ENCODE data around the gene SCIN. TPM values are rescaled to one million over a fixed set of nuclear protein-coding genes. Genes with fewer than 3 reads are reported as not detected.

Gene SCIN
- total and polyA plus RNA-seq, 2 of the 8 experiments (the other 6 are each of a cell fraction or from before 2014, with no cell fraction given), result 0.47 to 1.9 TPM

- TF ChIP-seq, protein P1, sequence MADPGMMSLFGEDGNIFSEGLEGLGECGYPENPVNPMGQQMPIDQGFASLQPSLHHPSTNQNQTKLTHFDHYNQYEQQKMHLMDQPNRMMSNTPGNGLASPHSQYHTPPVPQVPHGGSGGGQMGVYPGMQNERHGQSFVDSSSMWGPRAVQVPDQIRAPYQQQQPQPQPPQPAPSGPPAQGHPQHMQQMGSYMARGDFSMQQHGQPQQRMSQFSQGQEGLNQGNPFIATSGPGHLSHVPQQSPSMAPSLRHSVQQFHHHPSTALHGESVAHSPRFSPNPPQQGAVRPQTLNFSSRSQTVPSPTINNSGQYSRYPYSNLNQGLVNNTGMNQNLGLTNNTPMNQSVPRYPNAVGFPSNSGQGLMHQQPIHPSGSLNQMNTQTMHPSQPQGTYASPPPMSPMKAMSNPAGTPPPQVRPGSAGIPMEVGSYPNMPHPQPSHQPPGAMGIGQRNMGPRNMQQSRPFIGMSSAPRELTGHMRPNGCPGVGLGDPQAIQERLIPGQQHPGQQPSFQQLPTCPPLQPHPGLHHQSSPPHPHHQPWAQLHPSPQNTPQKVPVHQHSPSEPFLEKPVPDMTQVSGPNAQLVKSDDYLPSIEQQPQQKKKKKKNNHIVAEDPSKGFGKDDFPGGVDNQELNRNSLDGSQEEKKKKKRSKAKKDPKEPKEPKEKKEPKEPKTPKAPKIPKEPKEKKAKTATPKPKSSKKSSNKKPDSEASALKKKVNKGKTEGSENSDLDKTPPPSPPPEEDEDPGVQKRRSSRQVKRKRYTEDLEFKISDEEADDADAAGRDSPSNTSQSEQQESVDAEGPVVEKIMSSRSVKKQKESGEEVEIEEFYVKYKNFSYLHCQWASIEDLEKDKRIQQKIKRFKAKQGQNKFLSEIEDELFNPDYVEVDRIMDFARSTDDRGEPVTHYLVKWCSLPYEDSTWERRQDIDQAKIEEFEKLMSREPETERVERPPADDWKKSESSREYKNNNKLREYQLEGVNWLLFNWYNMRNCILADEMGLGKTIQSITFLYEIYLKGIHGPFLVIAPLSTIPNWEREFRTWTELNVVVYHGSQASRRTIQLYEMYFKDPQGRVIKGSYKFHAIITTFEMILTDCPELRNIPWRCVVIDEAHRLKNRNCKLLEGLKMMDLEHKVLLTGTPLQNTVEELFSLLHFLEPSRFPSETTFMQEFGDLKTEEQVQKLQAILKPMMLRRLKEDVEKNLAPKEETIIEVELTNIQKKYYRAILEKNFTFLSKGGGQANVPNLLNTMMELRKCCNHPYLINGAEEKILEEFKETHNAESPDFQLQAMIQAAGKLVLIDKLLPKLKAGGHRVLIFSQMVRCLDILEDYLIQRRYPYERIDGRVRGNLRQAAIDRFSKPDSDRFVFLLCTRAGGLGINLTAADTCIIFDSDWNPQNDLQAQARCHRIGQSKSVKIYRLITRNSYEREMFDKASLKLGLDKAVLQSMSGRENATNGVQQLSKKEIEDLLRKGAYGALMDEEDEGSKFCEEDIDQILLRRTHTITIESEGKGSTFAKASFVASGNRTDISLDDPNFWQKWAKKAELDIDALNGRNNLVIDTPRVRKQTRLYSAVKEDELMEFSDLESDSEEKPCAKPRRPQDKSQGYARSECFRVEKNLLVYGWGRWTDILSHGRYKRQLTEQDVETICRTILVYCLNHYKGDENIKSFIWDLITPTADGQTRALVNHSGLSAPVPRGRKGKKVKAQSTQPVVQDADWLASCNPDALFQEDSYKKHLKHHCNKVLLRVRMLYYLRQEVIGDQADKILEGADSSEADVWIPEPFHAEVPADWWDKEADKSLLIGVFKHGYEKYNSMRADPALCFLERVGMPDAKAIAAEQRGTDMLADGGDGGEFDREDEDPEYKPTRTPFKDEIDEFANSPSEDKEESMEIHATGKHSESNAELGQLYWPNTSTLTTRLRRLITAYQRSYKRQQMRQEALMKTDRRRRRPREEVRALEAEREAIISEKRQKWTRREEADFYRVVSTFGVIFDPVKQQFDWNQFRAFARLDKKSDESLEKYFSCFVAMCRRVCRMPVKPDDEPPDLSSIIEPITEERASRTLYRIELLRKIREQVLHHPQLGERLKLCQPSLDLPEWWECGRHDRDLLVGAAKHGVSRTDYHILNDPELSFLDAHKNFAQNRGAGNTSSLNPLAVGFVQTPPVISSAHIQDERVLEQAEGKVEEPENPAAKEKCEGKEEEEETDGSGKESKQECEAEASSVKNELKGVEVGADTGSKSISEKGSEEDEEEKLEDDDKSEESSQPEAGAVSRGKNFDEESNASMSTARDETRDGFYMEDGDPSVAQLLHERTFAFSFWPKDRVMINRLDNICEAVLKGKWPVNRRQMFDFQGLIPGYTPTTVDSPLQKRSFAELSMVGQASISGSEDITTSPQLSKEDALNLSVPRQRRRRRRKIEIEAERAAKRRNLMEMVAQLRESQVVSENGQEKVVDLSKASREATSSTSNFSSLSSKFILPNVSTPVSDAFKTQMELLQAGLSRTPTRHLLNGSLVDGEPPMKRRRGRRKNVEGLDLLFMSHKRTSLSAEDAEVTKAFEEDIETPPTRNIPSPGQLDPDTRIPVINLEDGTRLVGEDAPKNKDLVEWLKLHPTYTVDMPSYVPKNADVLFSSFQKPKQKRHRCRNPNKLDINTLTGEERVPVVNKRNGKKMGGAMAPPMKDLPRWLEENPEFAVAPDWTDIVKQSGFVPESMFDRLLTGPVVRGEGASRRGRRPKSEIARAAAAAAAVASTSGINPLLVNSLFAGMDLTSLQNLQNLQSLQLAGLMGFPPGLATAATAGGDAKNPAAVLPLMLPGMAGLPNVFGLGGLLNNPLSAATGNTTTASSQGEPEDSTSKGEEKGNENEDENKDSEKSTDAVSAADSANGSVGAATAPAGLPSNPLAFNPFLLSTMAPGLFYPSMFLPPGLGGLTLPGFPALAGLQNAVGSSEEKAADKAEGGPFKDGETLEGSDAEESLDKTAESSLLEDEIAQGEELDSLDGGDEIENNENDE (IDR thresholded peaks at IDR 0.05; ENCODE audit: insufficient replicate concordance, low read length), result no peak
- no peak for TF ChIP-seq HDAC6 (IDR thresholded peaks at IDR 0.05; ENCODE audit: low read depth, low read length)
- TF ChIP-seq KDM5A (IDR thresholded peaks at IDR 0.05; ENCODE audit: low read length), result no peak
- TF ChIP-seq, protein P2, sequence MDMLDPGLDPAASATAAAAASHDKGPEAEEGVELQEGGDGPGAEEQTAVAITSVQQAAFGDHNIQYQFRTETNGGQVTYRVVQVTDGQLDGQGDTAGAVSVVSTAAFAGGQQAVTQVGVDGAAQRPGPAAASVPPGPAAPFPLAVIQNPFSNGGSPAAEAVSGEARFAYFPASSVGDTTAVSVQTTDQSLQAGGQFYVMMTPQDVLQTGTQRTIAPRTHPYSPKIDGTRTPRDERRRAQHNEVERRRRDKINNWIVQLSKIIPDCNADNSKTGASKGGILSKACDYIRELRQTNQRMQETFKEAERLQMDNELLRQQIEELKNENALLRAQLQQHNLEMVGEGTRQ (IDR thresholded peaks at IDR 0.05; ENCODE audit: low read length), result no peak
- no peak for TF ChIP-seq POLR2AphosphoS5 (IDR thresholded peaks at IDR 0.05; ENCODE audit: low read depth, low read length)
These were observed 70.7 kb downstream of the SCIN start (continued) for GRCh38 chr7:12641196-12641595.
